HepG2 (cell line): ENCODE data around the gene CCT7. TPM values are rescaled to one million over a fixed set of nuclear protein-coding genes. Genes with fewer than 3 reads are reported as not detected.

Experiments used
- ATAC-seq: fragments of 200-7000 bp; cut with Tn5 transposase; 3 replicates; pipeline ENCODE4 v1.9.1; 2020; ENCODE audit warnings: mild to moderate bottlenecking, moderate library complexity
- BruUV-seq: library from RNA; stranded (reverse); fragments of 400-500 nt; replicated peaks from 2 replicates; lab custom pipeline; 2021; lab: Mats Ljungman, UMichigan
- CTCF ChIA-PET: fragments of 300-600 bp; formaldehyde crosslinking; extraction: SDS; loops from one replicate; lab custom pipeline; 2021; ENCODE audit warnings: low total read pairs, inconsistent platforms, low intra/inter-chr PET ratio; lab: Yijun Ruan, JAX
- POLR2A ChIA-PET: fragments of 350-600 bp; sonication (Branson Sonifier 250); formaldehyde crosslinking; loops from one replicate; lab custom pipeline; 2020; ENCODE audit warnings: antibody characterized with exemption, inconsistent platforms; lab: Yijun Ruan, JAX
- DNase-seq: peaks from one replicate; pipeline ENCODE4 v3.0.0-alpha.2; 2015; ENCODE audit warnings: low spot score
- FAIRE-seq: peaks from 3 replicates; lab custom pipeline; 2011; peaks lifted over from hg19 to GRCh38; lab: Jason Lieb, UNC
- H2AFZ ChIP-seq: one replicate; pipeline ENCODE4 v1.6.1; 2011; ENCODE audit warnings: low read length, inconsistent platforms
- H3K27ac ChIP-seq: fragments of 300-600 bp; 3 replicates; pipeline ENCODE4 v1.8.0; 2011; ENCODE audit warnings: mixed run types, mild to moderate bottlenecking, mixed read lengths, low read length, inconsistent platforms; ENCODE audit not compliant: insufficient read depth; ENCODE audit errors: extremely low read length
- H3K27me3 ChIP-seq, 2 experiments: fragments of 200-600 bp in 1 of 2; 2 replicates in 1 of 2; 3 replicates in 1 of 2; pipeline versions ENCODE4 v1.6.0 to v1.8.0; 2011; ENCODE audit warnings: low read length in 2 of 2, mild to moderate bottlenecking in 2 of 2, moderate library complexity in 2 of 2, inconsistent platforms in 1 of 2; ENCODE audit not compliant: insufficient read depth in 2 of 2, control insufficient read depth in 1 of 2
- H3K36me3 ChIP-seq, 2 experiments: fragments of 200-600 bp in 1 of 2; replicated peaks in 1 of 2; 2 replicates in 1 of 2; 3 replicates in 1 of 2; pipeline versions ENCODE4 v1.5.1 to v1.8.0; 2011; ENCODE audit warnings: low read length in 2 of 2, inconsistent platforms in 1 of 2; ENCODE audit not compliant: insufficient read depth in 2 of 2, control insufficient read depth in 1 of 2
- H3K4me1 ChIP-seq: 2 replicates; pipeline ENCODE4 v1.5.1; 2012; ENCODE audit warnings: low read length, inconsistent platforms; ENCODE audit not compliant: insufficient read depth
- H3K4me2 ChIP-seq: 2 replicates; pipeline ENCODE4 v1.6.0; 2011; ENCODE audit warnings: low read depth, low read length, inconsistent platforms
- H3K4me3 ChIP-seq, 3 experiments: fragments of 200-600 bp in 1 of 3; sonication (generic), shearing (Covaris generic) in 1 of 3; replicated peaks in 1 of 3; 2 replicates each; pipeline ENCODE4 v1.5.1; 2011 to 2016; ENCODE audit warnings: low read length in 3 of 3, inconsistent platforms in 2 of 3, low read depth in 2 of 3, mild to moderate bottlenecking in 2 of 3, control low read depth in 1 of 3, mixed read lengths in 1 of 3; ENCODE audit not compliant: insufficient read depth in 1 of 3
- H3K79me2 ChIP-seq: one replicate; pipeline ENCODE4 v1.6.1; 2011; ENCODE audit warnings: low read length, inconsistent platforms; ENCODE audit not compliant: insufficient read depth
- H3K9ac ChIP-seq: 2 replicates; pipeline ENCODE4 v1.6.0; 2011; ENCODE audit warnings: mild to moderate bottlenecking, low read depth, low read length, inconsistent platforms; ENCODE audit not compliant: insufficient read depth
- H3K9me3 ChIP-seq: 2 replicates; pipeline ENCODE4 v1.5.1; 2012; ENCODE audit warnings: mild to moderate bottlenecking, low read length
- H4K20me1 ChIP-seq: 2 replicates; pipeline ENCODE4 v1.6.0; 2011; ENCODE audit warnings: inconsistent platforms, mild to moderate bottlenecking, low read length, moderate library complexity; ENCODE audit not compliant: insufficient read depth
- CC2D1A ChIP-seq: sonication (generic); formaldehyde crosslinking; IDR thresholded peaks from 2 replicates; pipeline ENCODE4 v1.8.1; 2023; ENCODE audit warnings: mild to moderate bottlenecking, missing genetic modification reagents
- HDAC1 ChIP-seq: sonication (generic); formaldehyde crosslinking; IDR thresholded peaks from 2 replicates; pipeline ENCODE4 v1.5.1; 2020; ENCODE audit warnings: mild to moderate bottlenecking, missing genetic modification reagents
- HNRNPL ChIP-seq: fragments of 200-400 bp; formaldehyde crosslinking; IDR thresholded peaks from 2 replicates; pipeline ENCODE4 v1.6.1; 2017; ENCODE audit warnings: mild to moderate bottlenecking, low read depth, low read length
- ISX ChIP-seq: sonication (generic); formaldehyde crosslinking; conservative IDR thresholded peaks from 2 replicates; pipeline ENCODE4 v1.5.0; 2020; ENCODE audit warnings: missing genetic modification reagents
- KDM3A ChIP-seq: IDR thresholded peaks from 2 replicates; pipeline ENCODE4 v1.6.1; 2018; ENCODE audit warnings: low read depth, missing compliant biosample characterization
- KLF11 ChIP-seq: IDR thresholded peaks from 2 replicates; pipeline ENCODE4 v1.6.1; 2016; ENCODE audit warnings: missing compliant biosample characterization
- KLF16 ChIP-seq, 2 experiments: sonication (generic) in 1 of 2; formaldehyde crosslinking in 1 of 2; IDR thresholded peaks; 2 replicates each; pipeline versions ENCODE4 v1.6.1 to v1.8.0; 2016 to 2023; ENCODE audit warnings: missing genetic modification reagents in 2 of 2, missing compliant biosample characterization in 1 of 2
- MBNL3 ChIP-seq: fragments of 250-450 bp; sonication (Bioruptor Pico); conservative IDR thresholded peaks from 2 replicates; pipeline ENCODE4 v1.8.0; 2022; ENCODE audit warnings: mild to moderate bottlenecking, inconsistent platforms
- MYNN ChIP-seq: sonication (generic); formaldehyde crosslinking; IDR thresholded peaks from 2 replicates; pipeline ENCODE4 v1.4.0; 2020; ENCODE audit warnings: mild to moderate bottlenecking, low read depth, missing genetic modification reagents
- POLR2G ChIP-seq: fragments of 200-400 bp; formaldehyde crosslinking; IDR thresholded peaks from 2 replicates; pipeline ENCODE4 v1.6.1; 2018; ENCODE audit warnings: mild to moderate bottlenecking, low read depth, low read length, moderate library complexity
- REL ChIP-seq: sonication (generic); formaldehyde crosslinking; conservative IDR thresholded peaks from 2 replicates; pipeline ENCODE4 v1.8.0; 2022; ENCODE audit warnings: mild to moderate bottlenecking, missing genetic modification reagents, moderate library complexity
- SAFB2 ChIP-seq: sonication (generic); formaldehyde crosslinking; IDR thresholded peaks from 2 replicates; pipeline ENCODE4 v1.5.1; 2020; ENCODE audit warnings: missing genetic modification reagents, low read depth, mild to moderate bottlenecking, borderline replicate concordance
- SRY ChIP-seq: sonication (generic); formaldehyde crosslinking; IDR thresholded peaks from 2 replicates; pipeline ENCODE4 v1.8.0; 2022; ENCODE audit warnings: mild to moderate bottlenecking, missing genetic modification reagents
- ZNF235 ChIP-seq: sonication (generic); formaldehyde crosslinking; IDR thresholded peaks from 2 replicates; pipeline ENCODE4 v1.8.1; 2023; ENCODE audit warnings: mild to moderate bottlenecking, missing genetic modification reagents, borderline replicate concordance
- ZNF317 ChIP-seq: sonication (generic); formaldehyde crosslinking; IDR thresholded peaks from 2 replicates; pipeline ENCODE4 v1.5.0; 2020; ENCODE audit warnings: mild to moderate bottlenecking, missing genetic modification reagents
- ZNF432 ChIP-seq: sonication (generic); formaldehyde crosslinking; IDR thresholded peaks from 2 replicates; pipeline ENCODE4 v1.5.0; 2020; ENCODE audit warnings: missing genetic modification reagents, mild to moderate bottlenecking, borderline replicate concordance
- ZNF678 ChIP-seq: sonication (generic); formaldehyde crosslinking; IDR thresholded peaks from 2 replicates; pipeline ENCODE4 v1.4.0; 2020; ENCODE audit warnings: mild to moderate bottlenecking, missing genetic modification reagents
- ZNF713 ChIP-seq: sonication (generic); formaldehyde crosslinking; IDR thresholded peaks from 2 replicates; pipeline ENCODE4 v1.4.0; 2020; ENCODE audit warnings: mild to moderate bottlenecking, missing genetic modification reagents
- WGBS: methylation state at CpG from one replicate; pipeline ENCODE4 v1.1.6; 2017; ENCODE audit warnings: low lambda C conversion rate; 5-methylcytosine and 5-hydroxymethylcytosine counted together
- in situ Hi-C: cut with HindIII; loops from 2 replicates; pipeline ENCODE4 v1.10.0; 2017; ENCODE audit warnings: low pct_unique_long_range_greater_than_20kb; ENCODE audit not compliant: extremely low pct_ligation_motif_present
- intact Hi-C: fragments of 100-400 bp; cut with micrococcal nuclease; formaldehyde crosslinking; loops from one replicate; pipeline ENCODE4 v1.10.0; 2022; ENCODE audit not compliant: unreplicated experiment
- polyA plus RNA-seq, 8 experiments: library from polyadenylated mRNA; depleted of rRNA in 3 of 8; stranded (reverse) in 7 of 8; unstranded in 1 of 8; fragments of >200 nt; fragmentation: Illumina TruSeq in 4 of 8; extraction: Trizol in 4 of 8; gene quantifications; 2 replicates each; pipeline versions ENCODE4 v1.2.1 to v1.2.3, GENCODE V29; 2011 to 2016; ENCODE audit warnings: low read depth in 4 of 8, missing spikeins in 1 of 8, mixed read lengths in 1 of 8; ENCODE audit not compliant: insufficient read depth in 1 of 8
- total RNA-seq, 5 experiments: library from RNA; depleted of rRNA; stranded (reverse); fragments of >200 nt; fragmentation: Illumina TruSeq; extraction: Trizol; gene quantifications; 2 replicates each; pipeline ENCODE4 v1.2.3, GENCODE V29; 2016; ENCODE audit warnings: low read depth in 1 of 5
- TF ChIP-seq, protein P1 (sequence below): sonication (generic); formaldehyde crosslinking; IDR thresholded peaks from 2 replicates; pipeline ENCODE4 v1.5.1; 2020; ENCODE audit warnings: mild to moderate bottlenecking, moderate library complexity, missing genetic modification reagents
- TF ChIP-seq, protein P2 (sequence below): sonication (generic); formaldehyde crosslinking; IDR thresholded peaks from 2 replicates; pipeline ENCODE4 v1.5.1; 2020; ENCODE audit warnings: mild to moderate bottlenecking, missing genetic modification reagents

CCT7 gene
- total and polyA plus RNA-seq, 2 of the 13 experiments (the other 11 are each of a cell fraction or from before 2014, with no cell fraction given), result 347 to 517 TPM

DNA sequence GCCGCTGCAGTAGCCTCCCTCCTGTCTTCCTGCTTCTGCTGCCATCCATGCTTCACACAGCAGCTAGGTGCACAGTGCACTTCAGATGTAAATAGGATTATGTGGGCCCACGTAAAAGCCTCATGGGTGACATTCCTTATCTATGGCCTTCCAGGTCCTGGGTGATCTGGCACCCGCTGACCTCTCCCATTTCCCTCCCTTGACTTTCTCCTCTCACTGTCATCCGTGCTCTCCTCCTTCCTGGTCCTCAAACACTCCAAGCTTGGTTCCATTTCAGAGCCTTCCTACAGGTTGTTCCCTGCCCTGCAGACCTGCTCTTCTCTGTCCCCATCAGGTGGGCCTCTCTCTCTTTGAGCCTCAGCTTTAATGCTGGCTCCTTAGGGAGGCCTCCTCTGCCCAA is 24.1 kb upstream of the CCT7 start (continued):
- TF ChIP-seq ZNF432 (CRISPR knock-in tag) (no peak), ZNF713 (CRISPR knock-in tag) (no peak), HDAC1 (0 out of 2 replicates have a peak, but pooled peaks have one; percentile 34), ZNF317 (CRISPR knock-in tag) (no peak), POLR2G (no peak)
- TF ChIP-seq, protein P1, sequence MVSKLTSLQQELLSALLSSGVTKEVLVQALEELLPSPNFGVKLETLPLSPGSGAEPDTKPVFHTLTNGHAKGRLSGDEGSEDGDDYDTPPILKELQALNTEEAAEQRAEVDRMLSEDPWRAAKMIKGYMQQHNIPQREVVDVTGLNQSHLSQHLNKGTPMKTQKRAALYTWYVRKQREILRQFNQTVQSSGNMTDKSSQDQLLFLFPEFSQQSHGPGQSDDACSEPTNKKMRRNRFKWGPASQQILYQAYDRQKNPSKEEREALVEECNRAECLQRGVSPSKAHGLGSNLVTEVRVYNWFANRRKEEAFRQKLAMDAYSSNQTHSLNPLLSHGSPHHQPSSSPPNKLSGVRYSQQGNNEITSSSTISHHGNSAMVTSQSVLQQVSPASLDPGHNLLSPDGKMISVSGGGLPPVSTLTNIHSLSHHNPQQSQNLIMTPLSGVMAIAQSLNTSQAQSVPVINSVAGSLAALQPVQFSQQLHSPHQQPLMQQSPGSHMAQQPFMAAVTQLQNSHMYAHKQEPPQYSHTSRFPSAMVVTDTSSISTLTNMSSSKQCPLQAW, result 0 out of 2 replicates have a peak, but pooled peaks have one; percentile 28

DNA sequence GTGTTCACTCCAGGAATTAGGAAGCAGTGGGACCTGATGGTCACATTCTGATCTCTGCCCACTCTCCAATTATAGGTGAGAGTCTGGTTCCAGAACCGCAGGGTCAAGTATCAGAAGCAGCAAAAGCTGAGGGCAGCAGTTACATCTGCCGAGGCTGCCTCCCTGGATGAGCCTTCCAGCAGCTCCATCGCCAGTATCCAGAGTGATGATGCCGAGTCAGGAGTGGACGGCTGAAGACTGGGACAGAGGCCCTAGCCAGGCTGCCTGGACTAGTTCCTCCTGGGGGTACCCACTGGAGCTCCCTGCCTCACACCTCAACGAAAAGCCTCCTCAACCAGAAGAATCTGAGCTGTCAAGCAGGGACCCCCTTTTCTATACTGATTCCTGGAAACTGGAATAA is 23.4 kb upstream of the CCT7 start:
- no peak overlapping the region for H3K27ac ChIP-seq
- H3K27me3 ChIP-seq, result no peaks in the 10 kb centered on the region
- ATAC-seq (no peak), FAIRE-seq (no peak), DNase-seq (no peak)
- H4K20me1 ChIP-seq, result peaks cover 4% of the 10 kb centered on the region; the same call in 1 of the 2 replicates
- WGBS, result 27% methylated on average over 6 of the region's 6 CpGs
- in situ Hi-C loops, result loop anchor here (5.0 kb wide), 1 partner anchor 33 kb away; no protein-coding TSS in a partner anchor
- intact Hi-C loops, result loop anchor here (10.0 kb wide), 1 partner anchor 174 kb away; the partner anchor contains the start of gene ALMS1
- H2AFZ ChIP-seq, result no peak overlapping the region
- ChIA-PET POLR2A (interaction anchor here (0.9 to 4.5 kb wide), 3 partner anchors 16 to 175 kb away, joined by 3 to 93 read pairs (median 3); no protein-coding TSS in a partner anchor), CTCF (no interaction called here)
- H3K9ac ChIP-seq, result no peak overlapping the region
- H3K36me3 ChIP-seq, result no peaks in the 10 kb centered on the region
- H3K4me3 ChIP-seq, result no peak overlapping the region
- BruUV-seq, result no TSS peak
- H3K4me2 ChIP-seq, result peak overlapping the region; percentile 56; the same call in 1 of the 2 replicates
- H3K4me1 ChIP-seq, result peaks cover 61% of the 10 kb centered on the region
- no peaks in the 10 kb centered on the region for H3K9me3 ChIP-seq
- H3K79me2 ChIP-seq, result peaks cover 16% of the 10 kb centered on the region
- TF ChIP-seq HNRNPL, result no peak
- no peak for TF ChIP-seq MYNN (CRISPR knock-in tag)
- no peak for TF ChIP-seq REL
- TF ChIP-seq SRY (CRISPR knock-in tag), result no peak
- TF ChIP-seq KLF11 (CRISPR knock-in tag), result no peak
- no peak for TF ChIP-seq ZNF678 (CRISPR knock-in tag)
- no peak for TF ChIP-seq CC2D1A
- TF ChIP-seq SAFB2 (CRISPR knock-in tag), result no peak
- no peak for TF ChIP-seq ZNF235 (CRISPR knock-in tag)
- TF ChIP-seq, protein P2, sequence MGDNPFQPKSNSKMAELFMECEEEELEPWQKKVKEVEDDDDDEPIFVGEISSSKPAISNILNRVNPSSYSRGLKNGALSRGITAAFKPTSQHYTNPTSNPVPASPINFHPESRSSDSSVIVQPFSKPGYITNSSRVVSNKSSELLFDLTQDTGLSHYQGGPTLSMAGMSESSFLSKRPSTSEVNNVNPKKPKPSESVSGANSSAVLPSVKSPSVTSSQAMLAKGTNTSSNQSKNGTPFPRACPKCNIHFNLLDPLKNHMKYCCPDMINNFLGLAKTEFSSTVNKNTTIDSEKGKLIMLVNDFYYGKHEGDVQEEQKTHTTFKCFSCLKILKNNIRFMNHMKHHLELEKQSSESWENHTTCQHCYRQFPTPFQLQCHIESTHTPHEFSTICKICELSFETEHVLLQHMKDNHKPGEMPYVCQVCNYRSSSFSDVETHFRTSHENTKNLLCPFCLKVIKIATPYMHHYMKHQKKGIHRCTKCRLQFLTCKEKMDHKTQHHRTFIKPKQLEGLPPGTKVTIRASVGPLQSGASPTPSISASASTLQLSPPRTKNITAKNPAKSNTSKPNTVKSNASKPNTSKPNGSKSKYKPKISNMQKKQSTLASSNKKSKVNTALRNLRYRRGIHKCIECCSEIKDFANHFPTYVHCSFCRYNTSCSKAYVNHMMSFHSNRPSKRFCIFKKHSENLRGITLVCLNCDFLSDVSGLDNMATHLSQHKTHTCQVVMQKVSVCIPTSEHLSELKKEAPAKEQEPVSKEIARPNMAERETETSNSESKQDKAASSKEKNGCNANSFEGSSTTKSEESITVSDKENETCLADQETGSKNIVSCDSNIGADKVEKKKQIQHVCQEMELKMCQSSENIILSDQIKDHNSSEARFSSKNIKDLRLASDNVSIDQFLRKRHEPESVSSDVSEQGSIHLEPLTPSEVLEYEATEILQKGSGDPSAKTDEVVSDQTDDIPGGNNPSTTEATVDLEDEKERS (CRISPR knock-in tag), result no peak
- TF ChIP-seq KDM3A, result no peak
- no peak for TF ChIP-seq KLF16 (CRISPR knock-in tag; IDR thresholded peaks at IDR 0.05)
- no peak for TF ChIP-seq ISX (CRISPR knock-in tag)
- no peak for TF ChIP-seq MBNL3 (CRISPR knock-in tag)
